H1 (cell line): ENCODE measurements around the gene C3orf18. TPM values are rescaled to one million over a fixed set of nuclear protein-coding genes. Genes with fewer than 3 reads are reported as not detected.

ENCODE experiments used
- CTCF ChIA-PET: fragments of 300-600 bp; sonication (Branson Sonifier 250); formaldehyde crosslinking; loops from one replicate; lab custom pipeline; 2021; ENCODE audit not compliant: partially characterized antibody; lab: Charles Lee
- POLR2A ChIA-PET: fragments of 300-600 bp; sonication (Branson Sonifier 250); formaldehyde crosslinking; loops from one replicate; lab custom pipeline; 2021; ENCODE audit warnings: inconsistent platforms; ENCODE audit not compliant: partially characterized antibody; lab: Charles Lee
- DNase-seq, 2 experiments: peaks; one replicate each; pipeline versions ENCODE4 v3.0.0 to v3.0.0-alpha.2; 2010 to 2022; ENCODE audit warnings: low spot score in 2 of 2, low read depth in 1 of 2, mixed read lengths in 1 of 2
- FAIRE-seq: peaks from 2 replicates; lab custom pipeline; 2011; peaks lifted over from hg19 to GRCh38; lab: Jason Lieb, UNC
- H2AFZ ChIP-seq: 2 replicates; pipeline ENCODE4 v1.8.1; 2012; ENCODE audit warnings: low read length, inconsistent platforms
- H2AK5ac ChIP-seq: 2 replicates; pipeline ENCODE4 v1.6.1; 2013; ENCODE audit warnings: low read depth, low read length
- H2BK120ac ChIP-seq: replicated peaks from 2 replicates; pipeline ENCODE3; 2013; ENCODE audit warnings: low read depth, low read length, inconsistent platforms
- H2BK12ac ChIP-seq: 2 replicates; pipeline ENCODE4 v1.6.1; 2013; ENCODE audit warnings: low read depth, low read length
- H2BK15ac ChIP-seq: 2 replicates; pipeline ENCODE4 v1.6.1; 2013; ENCODE audit warnings: low read length
- H2BK20ac ChIP-seq: 2 replicates; pipeline ENCODE4 v1.6.1; 2013; ENCODE audit warnings: low read length
- H2BK5ac ChIP-seq: 2 replicates; pipeline ENCODE4 v1.6.1; 2013; ENCODE audit warnings: low read depth, low read length
- H3K14ac ChIP-seq: 2 replicates; pipeline ENCODE4 v1.6.1; 2013; ENCODE audit warnings: inconsistent platforms; ENCODE audit not compliant: insufficient read length
- H3K18ac ChIP-seq: 2 replicates; pipeline ENCODE4 v1.6.1; 2013; ENCODE audit warnings: low read length; ENCODE audit errors: extremely low read depth
- H3K23ac ChIP-seq: 2 replicates; pipeline ENCODE4 v1.6.1; 2013; ENCODE audit warnings: inconsistent platforms; ENCODE audit not compliant: insufficient read length
- H3K23me2 ChIP-seq: 2 replicates; pipeline ENCODE4 v1.6.1; 2013; ENCODE audit warnings: low read depth, low read length
- H3K27ac ChIP-seq: 2 replicates; pipeline ENCODE4 v1.6.1; 2011; ENCODE audit warnings: low read depth, low read length, inconsistent platforms
- H3K27me3 ChIP-seq, 4 experiments: replicated peaks in 1 of 4; 1 replicate in 1 of 4; 2 replicates in 3 of 4; pipeline versions ENCODE4 v1.6.1 to v1.8.1; 2011 to 2013; ENCODE audit warnings: low read length in 3 of 4, mild to moderate bottlenecking in 3 of 4, inconsistent platforms in 2 of 4, mixed read lengths in 2 of 4, moderate library complexity in 1 of 4; ENCODE audit not compliant: control insufficient read depth in 3 of 4, insufficient read depth in 3 of 4; ENCODE audit errors: extremely low read depth in 1 of 4
- H3K36me3 ChIP-seq, 4 experiments: 2 replicates each; pipeline versions ENCODE4 v1.6.1 to v1.8.1; 2011 to 2013; ENCODE audit warnings: mild to moderate bottlenecking in 4 of 4, low read length in 3 of 4, moderate library complexity in 2 of 4, control low read depth in 1 of 4, inconsistent platforms in 1 of 4; ENCODE audit not compliant: insufficient read depth in 4 of 4, control insufficient read depth in 2 of 4
- H3K4ac ChIP-seq: replicated peaks from 2 replicates; pipeline ENCODE3; 2013; ENCODE audit warnings: low read length, low read depth, mixed read lengths, inconsistent platforms; ENCODE audit not compliant: insufficient read length
- H3K4me1 ChIP-seq, 4 experiments: replicated peaks in 1 of 4; 1 replicate in 1 of 4; 2 replicates in 3 of 4; pipeline versions ENCODE4 v1.6.1 to v1.8.1; 2011 to 2013; ENCODE audit warnings: low read length in 3 of 4, inconsistent platforms in 2 of 4, mixed read lengths in 1 of 4; ENCODE audit not compliant: insufficient read depth in 4 of 4, control insufficient read depth in 3 of 4
- H3K4me2 ChIP-seq, 2 experiments: 2 replicates each; pipeline versions ENCODE4 v1.6.1 to v1.8.1; 2011 to 2013; ENCODE audit warnings: low read depth in 2 of 2, low read length in 2 of 2, control low read depth in 1 of 2, inconsistent platforms in 1 of 2, mild to moderate bottlenecking in 1 of 2; ENCODE audit not compliant: insufficient read depth in 1 of 2
- H3K4me3 ChIP-seq, 4 experiments: fragments of 200-600, 300-600 bp in 1 of 4; sonication (generic), shearing (Covaris generic), sonication (Bioruptor Twin) in 1 of 4; 2 replicates each; pipeline versions ENCODE4 v1.5.1 to v1.8.1; 2011 to 2016; ENCODE audit warnings: low read length in 4 of 4, low read depth in 3 of 4, control low read depth in 2 of 4, inconsistent platforms in 2 of 4, mild to moderate bottlenecking in 2 of 4, mixed read lengths in 1 of 4, moderate library complexity in 1 of 4; ENCODE audit not compliant: insufficient read depth in 2 of 4; ENCODE audit errors: extremely low read depth in 1 of 4
- H3K56ac ChIP-seq: replicated peaks from 2 replicates; pipeline ENCODE3; 2013; ENCODE audit warnings: low read depth, mild to moderate bottlenecking, mixed read lengths, low read length, inconsistent platforms; ENCODE audit not compliant: insufficient read length
- H3K79me1 ChIP-seq: 2 replicates; pipeline ENCODE4 v1.6.1; 2013; ENCODE audit warnings: low read depth, low read length, control low read depth
- H3K79me2 ChIP-seq, 2 experiments: 2 replicates each; pipeline versions ENCODE4 v1.6.1 to v1.8.1; 2012 to 2013; ENCODE audit warnings: low read length in 2 of 2, mild to moderate bottlenecking in 2 of 2, inconsistent platforms in 1 of 2; ENCODE audit not compliant: insufficient read depth in 2 of 2, control insufficient read depth in 1 of 2
- H3K9ac ChIP-seq, 4 experiments: replicated peaks in 1 of 4; 1 replicate in 1 of 4; 2 replicates in 3 of 4; pipeline versions ENCODE4 v1.6.1 to v1.8.1; 2011 to 2013; ENCODE audit warnings: low read depth in 3 of 4, low read length in 3 of 4, control low read depth in 2 of 4, mild to moderate bottlenecking in 2 of 4, moderate library complexity in 2 of 4, inconsistent platforms in 1 of 4; ENCODE audit errors: extremely low read depth in 1 of 4
- H3K9me3 ChIP-seq, 2 experiments: 2 replicates each; pipeline versions ENCODE4 v1.6.1 to v1.8.1; 2012 to 2013; ENCODE audit warnings: mild to moderate bottlenecking in 2 of 2, moderate library complexity in 2 of 2, control low read depth in 1 of 2, inconsistent platforms in 1 of 2, low read depth in 1 of 2, low read length in 1 of 2, mixed read lengths in 1 of 2; ENCODE audit not compliant: insufficient read depth in 2 of 2
- H4K20me1 ChIP-seq, 2 experiments: replicated peaks in 1 of 2; 2 replicates each; pipeline versions ENCODE3 to v1.8.1; 2011 to 2013; ENCODE audit warnings: inconsistent platforms in 2 of 2, low read length in 2 of 2, mild to moderate bottlenecking in 1 of 2; ENCODE audit not compliant: insufficient read depth in 2 of 2, control insufficient read depth in 1 of 2
- H4K5ac ChIP-seq: 2 replicates; pipeline ENCODE4 v1.6.1; 2013; ENCODE audit warnings: low read length, low read depth, mixed read lengths, inconsistent platforms; ENCODE audit not compliant: insufficient read length
- H4K8ac ChIP-seq: 2 replicates; pipeline ENCODE4 v1.8.0; 2013; ENCODE audit warnings: mild to moderate bottlenecking, moderate library complexity, low read length, inconsistent platforms; ENCODE audit not compliant: insufficient read depth; ENCODE audit errors: extremely low read depth
- H4K91ac ChIP-seq: replicated peaks from 2 replicates; pipeline ENCODE3; 2013; ENCODE audit warnings: low read length, mixed read lengths, inconsistent platforms; ENCODE audit not compliant: insufficient read length
- KDM4A ChIP-seq: IDR thresholded peaks from one replicate; pipeline ENCODE4 v1.7.1; 2012; ENCODE audit warnings: low read depth, mild to moderate bottlenecking, moderate library complexity, low read length, inconsistent platforms; ENCODE audit not compliant: severe bottlenecking
- KDM5A ChIP-seq: fragments of 200-600 bp; IDR thresholded peaks from 2 replicates; pipeline ENCODE4 v1.7.1; 2012; ENCODE audit warnings: mild to moderate bottlenecking, low read length, inconsistent platforms, mixed read lengths
- MAFK ChIP-seq: IDR thresholded peaks from 2 replicates; pipeline ENCODE4 v1.6.1; 2012; ENCODE audit warnings: low read depth, mild to moderate bottlenecking, improper control_type of control experiment, low read length
- PHF8 ChIP-seq: fragments of 200-600 bp; sonication (generic); conservative IDR thresholded peaks from 2 replicates; pipeline ENCODE4 v1.7.1; 2012; ENCODE audit warnings: low read depth, mild to moderate bottlenecking, inconsistent platforms, low read length, moderate library complexity
- POLR2A ChIP-seq, 2 experiments: IDR thresholded peaks; 1 replicate in 1 of 2; 2 replicates in 1 of 2; pipeline ENCODE4 v1.6.1; 2011; ENCODE audit warnings: low read depth in 2 of 2, low read length in 2 of 2, mild to moderate bottlenecking in 2 of 2; ENCODE audit errors: control extremely low read depth in 1 of 2
- POU5F1 ChIP-seq: IDR thresholded peaks from 2 replicates; pipeline ENCODE4 v1.6.1; 2011; ENCODE audit warnings: low read depth, mild to moderate bottlenecking, low read length, moderate library complexity
- RBBP5 ChIP-seq: IDR thresholded peaks from 2 replicates; pipeline ENCODE4 v1.7.1; 2012; ENCODE audit warnings: low read depth, mild to moderate bottlenecking, inconsistent platforms, low read length, moderate library complexity, borderline replicate concordance
- SIN3A ChIP-seq, 2 experiments: IDR thresholded peaks in 1 of 2; conservative IDR thresholded peaks in 1 of 2; 2 replicates each; pipeline ENCODE4 v1.6.1; 2011 to 2012; ENCODE audit warnings: low read length in 2 of 2, improper control_type of control experiment in 1 of 2, low read depth in 1 of 2, mild to moderate bottlenecking in 1 of 2
- SP1 ChIP-seq: IDR thresholded peaks from 2 replicates; pipeline ENCODE4 v1.6.1; 2011; ENCODE audit warnings: low read depth, low read length
- SP4 ChIP-seq: IDR thresholded peaks from 2 replicates; pipeline ENCODE4 v1.6.1; 2012; ENCODE audit warnings: low read length, inconsistent platforms
- TAF1 ChIP-seq: IDR thresholded peaks from 2 replicates; pipeline ENCODE4 v1.6.1; 2011; ENCODE audit warnings: mild to moderate bottlenecking, low read depth, low read length
- TAF7 ChIP-seq: optimal IDR thresholded peaks from 2 replicates; pipeline ENCODE3; 2011; ENCODE audit warnings: low read depth, mild to moderate bottlenecking, inconsistent platforms, low read length, moderate library complexity, borderline replicate concordance
- TCF12 ChIP-seq: IDR thresholded peaks from 2 replicates; pipeline ENCODE4 v1.6.1; 2011; ENCODE audit warnings: low read depth, mild to moderate bottlenecking, low read length
- USF2 ChIP-seq: IDR thresholded peaks from 2 replicates; pipeline ENCODE4 v1.6.1; 2011; ENCODE audit warnings: low read length, improper control_type of control experiment
- WGBS, 2 experiments: shearing (Covaris generic) in 1 of 2; methylation state at CpG; one replicate each; pipeline versions ENCODE4 v1.1.6 to v1.1.7; 2013 to 2015; ENCODE audit warnings: low lambda C conversion rate in 2 of 2, mixed read lengths in 2 of 2, inconsistent platforms in 1 of 2, low coverage in 1 of 2, missing lambda C conversion rate in 1 of 2; ENCODE audit not compliant: insufficient replicate concordance in 2 of 2, insufficient coverage in 1 of 2, insufficient read length in 1 of 2; ENCODE audit errors: extremely low coverage in 1 of 2, missing lambda C conversion rate in 1 of 2; 5-methylcytosine and 5-hydroxymethylcytosine counted together
- polyA plus RNA-seq, 7 experiments: library from polyadenylated mRNA; depleted of rRNA in 3 of 7; stranded (reverse) in 5 of 7; unstranded in 2 of 7; fragments of >200 nt in 5 of 7; fragments of 200-250 nt in 2 of 7; gene quantifications; 1 replicate in 5 of 7; 2 replicates in 1 of 7; 4 replicates in 1 of 7; pipeline versions ENCODE4 v1.2.1 to v1.2.3, GENCODE V29; 2011 to 2013; ENCODE audit warnings: missing spikeins in 2 of 7, mixed read lengths in 2 of 7
- total RNA-seq: library from RNA; stranded (reverse); fragmentation: NEBNext Ultra II Directional; extraction: Animal tissue kit (Norgen Biotek cat#: 25700); gene quantifications from 2 replicates; pipeline ENCODE4 v1.2.1, GENCODE V29; 2021

Gene C3orf18
- total and polyA plus RNA-seq, 2 of the 8 experiments (the other 6 are each of a cell fraction or from before 2014, with no cell fraction given), result 7.5 to 15.0 TPM

- Histone ChIP-seq H3K4me2 (no peak overlapping the region), H3K18ac (no peak overlapping the region), H2BK15ac (no peak overlapping the region), H3K14ac (no peak overlapping the region), H3K27me3 (peaks cover 0 to 3% (median 0%) of the 10 kb centered on the region in 4 experiments; a peak in 3 of 7 replicates), H3K9ac (no peak overlapping the region), H2BK12ac (peak overlapping the region; percentile 41; the same call in 1 of the 2 replicates), H3K79me2 (no peaks in the 10 kb centered on the region), H3K4me3 (no peak overlapping the region), H2BK20ac (no peak overlapping the region; the same call in 1 of the 2 replicates), H3K36me3 (no peaks in the 10 kb centered on the region), H4K91ac (no peak overlapping the region), H2AK5ac (no peak overlapping the region), H3K9me3 (no peaks in the 10 kb centered on the region), H3K4me1 (peaks cover 0 to 24% (median 18%) of the 10 kb centered on the region in 4 experiments; a peak in 6 of 7 replicates), H4K8ac (no peak overlapping the region; the same call in 1 of the 2 replicates), H3K23me2 (no peaks in the 10 kb centered on the region; the same call in 1 of the 2 replicates), H4K20me1 (no peaks in the 10 kb centered on the region), H3K56ac (no peak overlapping the region), H2BK5ac (no peak overlapping the region; the same call in 1 of the 2 replicates), H3K79me1 (no peaks in the 10 kb centered on the region), H2AFZ (no peak overlapping the region), H3K23ac (no peak overlapping the region), H3K4ac (no peak overlapping the region), H4K5ac (no peak overlapping the region), H2BK120ac (no peak overlapping the region), H3K27ac (no peak overlapping the region)
- WGBS, 2 experiments, result 79% methylated on average over 3 of the region's 3 CpGs; no CpG with 5 or more reads in 1 of the 2 experiments
- ChIA-PET POLR2A (no interaction called here), CTCF (interaction anchor here (0.7 to 12.6 kb wide), 6 partner anchors 26 to 76 kb away, joined by 3 to 83 read pairs (median 8); no protein-coding TSS in a partner anchor)
- FAIRE-seq (no peak), DNase-seq (no peak)
- TF ChIP-seq SP4, result no peak
- TF ChIP-seq POLR2A (IDR thresholded peaks at IDR 0.05; ENCODE audit: control extremely low read depth in 1 of 2, low read depth in 2 of 2, low read length in 2 of 2), result no peak
- TF ChIP-seq KDM5A, result no peak
- no peak for TF ChIP-seq TAF1
- TF ChIP-seq KDM4A, result no peak
- TF ChIP-seq TAF7, result no peak
- no peak for TF ChIP-seq POU5F1
- TF ChIP-seq PHF8, result no peak
- no peak for TF ChIP-seq RBBP5
- no peak for TF ChIP-seq MAFK
- no peak for TF ChIP-seq SP1
- no peak for TF ChIP-seq SIN3A (conservative IDR thresholded peaks at IDR 0.05 in 1 of 2, IDR thresholded peaks at IDR 0.05 in 1 of 2; ENCODE audit: low read depth in 1 of 2, low read length in 2 of 2)
- TF ChIP-seq TCF12, result no peak
- TF ChIP-seq USF2, result no peak
Measured at GRCh38 chr3:50512131-50512530, 55.4 kb downstream of the C3orf18 start.
